ENCODE measurements around the gene BACH2. TPM values are rescaled to one million over a fixed set of nuclear protein-coding genes. Genes with fewer than 3 reads are reported as not detected.

The BACH2 gene
- polyA plus RNA-seq, 6 donors from 2014 or later, result 31.0 to 130 (median 78.4) TPM

- no peak overlapping the region for H3K27ac Mint-ChIP-seq
- ATAC-seq (ENCODE audit: low read depth in 2 of 2) (no peak), DNase-seq (no peak)
- H3K27me3 Mint-ChIP-seq, result no peaks in the 10 kb centered on the region
- peaks cover 7 to 11% (median 10%) of the 10 kb centered on the region in 3 donors for H3K4me1 Mint-ChIP-seq
- no peaks in the 10 kb centered on the region for H3K9me3 Mint-ChIP-seq
- H3K4me3 Mint-ChIP-seq, result peak overlapping the region in 1 of 8 donors; percentile 35
- peaks cover 11 to 21% of the 10 kb centered on the region in 2 donors for H3K36me3 Mint-ChIP-seq
Measured at GRCh38 chr6:90003941-90004340, 292.7 kb downstream of the BACH2 start.

GRCh38 chr6:90003069-90003795, 293.4 kb downstream of the BACH2 start:
- no peak overlapping the region for H3K4me3 Mint-ChIP-seq
- no peaks in the 10 kb centered on the region for H3K27me3 Mint-ChIP-seq
- no peak for ATAC-seq (ENCODE audit: low read depth in 2 of 2)
- DNase-seq, result no peak
- peaks cover 7 to 16% (median 12%) of the 10 kb centered on the region in 3 donors for H3K4me1 Mint-ChIP-seq
- H3K9me3 Mint-ChIP-seq, result no peaks in the 10 kb centered on the region
- no peak overlapping the region for H3K27ac Mint-ChIP-seq
- H3K36me3 Mint-ChIP-seq, result peaks cover 6 to 14% of the 10 kb centered on the region in 2 donors

- Mint-ChIP-seq H3K27me3 (no peaks in the 10 kb centered on the region), H3K4me1 (peaks cover 22 to 36% (median 30%) of the 10 kb centered on the region in 3 donors), H3K27ac (no peak overlapping the region), H3K4me3 (no peak overlapping the region), H3K36me3 (peaks cover 13 to 33% of the 10 kb centered on the region in 2 donors), H3K9me3 (no peaks in the 10 kb centered on the region)
- DNase-seq (no peak), ATAC-seq (ENCODE audit: low read depth in 2 of 2) (no peak)
Measured at GRCh38 chr6:90000864-90001731, 295.5 kb downstream of the BACH2 start.

- Mint-ChIP-seq H3K9me3 (no peaks in the 10 kb centered on the region), H3K27me3 (no peaks in the 10 kb centered on the region), H3K4me3 (peak overlapping the region in 1 of 8 donors; percentile 6), H3K4me1 (peaks cover 22 to 33% (median 30%) of the 10 kb centered on the region in 3 donors), H3K36me3 (peaks cover 12 to 25% of the 10 kb centered on the region in 2 donors), H3K27ac (peak overlapping the region in 2 of 6 donors; percentile 40 to 46)
- ATAC-seq (ENCODE audit: low read depth in 2 of 2) (no peak), DNase-seq (no peak)
Measured at GRCh38 chr6:89999945-90000825, 296.5 kb downstream of the BACH2 start.

GRCh38 chr6:89999154-89999553, 297.5 kb downstream of the BACH2 start:
- DNase-seq (no peak), ATAC-seq (ENCODE audit: low read depth in 2 of 2) (no peak)
- Mint-ChIP-seq H3K4me1 (peaks cover 25 to 34% (median 28%) of the 10 kb centered on the region in 3 donors), H3K4me3 (no peak overlapping the region), H3K27ac (peak overlapping the region in 1 of 6 donors; percentile 75), H3K27me3 (no peaks in the 10 kb centered on the region), H3K36me3 (peaks cover 12 to 19% of the 10 kb centered on the region in 2 donors), H3K9me3 (no peaks in the 10 kb centered on the region)

- H3K36me3 Mint-ChIP-seq, result peaks cover 12 to 19% of the 10 kb centered on the region in 2 donors
- H3K4me1 Mint-ChIP-seq, result peaks cover 27 to 33% (median 31%) of the 10 kb centered on the region in 3 donors
- peak overlapping the region; percentile 39 to 85 (median 68) for H3K27ac Mint-ChIP-seq
- H3K4me3 Mint-ChIP-seq, result peak overlapping the region in 2 of 8 donors; percentile 2 to 8
- no peaks in the 10 kb centered on the region for H3K27me3 Mint-ChIP-seq
- no peak for ATAC-seq (ENCODE audit: low read depth in 2 of 2)
- no peak for DNase-seq
- H3K9me3 Mint-ChIP-seq, result no peaks in the 10 kb centered on the region
Measured at GRCh38 chr6:89997456-89998445, 298.9 kb downstream of the BACH2 start.

GRCh38 chr6:89993411-89993810, 303.2 kb downstream of the BACH2 start:
- DNase-seq (no peak), ATAC-seq (ENCODE audit: low read depth in 2 of 2) (no peak)
- Mint-ChIP-seq H3K9me3 (no peaks in the 10 kb centered on the region), H3K4me1 (peaks cover 45 to 59% (median 59%) of the 10 kb centered on the region in 3 donors), H3K27me3 (no peaks in the 10 kb centered on the region), H3K36me3 (peaks cover 12 to 19% of the 10 kb centered on the region in 2 donors), H3K4me3 (no peak overlapping the region), H3K27ac (peak overlapping the region in 5 of 6 donors; percentile 47 to 76 (median 74))

- H3K27ac Mint-ChIP-seq, result peak overlapping the region in 4 of 6 donors; percentile 64 to 76 (median 70)
- peaks cover 39 to 61% (median 57%) of the 10 kb centered on the region in 3 donors for H3K4me1 Mint-ChIP-seq
- peaks cover 12 to 18% of the 10 kb centered on the region in 2 donors for H3K36me3 Mint-ChIP-seq
- ATAC-seq (ENCODE audit: low read depth in 2 of 2) (no peak), DNase-seq (no peak)
- H3K9me3 Mint-ChIP-seq, result no peaks in the 10 kb centered on the region
- H3K4me3 Mint-ChIP-seq, result no peak overlapping the region
- no peaks in the 10 kb centered on the region for H3K27me3 Mint-ChIP-seq
Measured at GRCh38 chr6:89992818-89993217, 303.8 kb downstream of the BACH2 start.

- DNase-seq, result no peak
- no peaks in the 10 kb centered on the region for H3K27me3 Mint-ChIP-seq
- H3K9me3 Mint-ChIP-seq, result no peaks in the 10 kb centered on the region
- peaks cover 0 to 13% of the 10 kb centered on the region in 2 donors for H3K36me3 Mint-ChIP-seq
- peaks cover 37 to 57% (median 48%) of the 10 kb centered on the region in 3 donors for H3K4me1 Mint-ChIP-seq
- H3K27ac Mint-ChIP-seq, result peak overlapping the region in 4 of 6 donors; percentile 28 to 72 (median 58)
- ATAC-seq (ENCODE audit: low read depth in 2 of 2), result no peak
- H3K4me3 Mint-ChIP-seq, result peak overlapping the region in 2 of 8 donors; percentile 22 to 37
Measured at GRCh38 chr6:89989742-89990141, 306.9 kb downstream of the BACH2 start.

- no peak for DNase-seq
- Mint-ChIP-seq H3K27ac (peak overlapping the region in 3 of 6 donors; percentile 50 to 88 (median 79)), H3K4me1 (peaks cover 35 to 58% (median 44%) of the 10 kb centered on the region in 3 donors), H3K9me3 (no peaks in the 10 kb centered on the region), H3K27me3 (no peaks in the 10 kb centered on the region), H3K36me3 (peaks cover 0 to 18% of the 10 kb centered on the region in 2 donors), H3K4me3 (no peak overlapping the region)
- ATAC-seq (ENCODE audit: low read depth in 2 of 2), result no peak
Measured at GRCh38 chr6:89987830-89988229, 308.8 kb downstream of the BACH2 start.

GRCh38 chr6:89987140-89987539, 309.5 kb downstream of the BACH2 start:
- ATAC-seq (ENCODE audit: low read depth in 2 of 2) (no peak), DNase-seq (no peak)
- H3K27ac Mint-ChIP-seq, result peak overlapping the region in 3 of 6 donors; percentile 50 to 88 (median 70)
- no peaks in the 10 kb centered on the region for H3K27me3 Mint-ChIP-seq
- peaks cover 38 to 55% (median 45%) of the 10 kb centered on the region in 3 donors for H3K4me1 Mint-ChIP-seq
- H3K36me3 Mint-ChIP-seq, result peaks cover 2 to 21% of the 10 kb centered on the region in 2 donors
- no peaks in the 10 kb centered on the region for H3K9me3 Mint-ChIP-seq
- H3K4me3 Mint-ChIP-seq, result no peak overlapping the region

GRCh38 chr6:89986650-89987074, 310.0 kb downstream of the BACH2 start:
- H3K4me1 Mint-ChIP-seq, result peaks cover 42 to 59% (median 44%) of the 10 kb centered on the region in 3 donors
- DNase-seq, result no peak
- H3K36me3 Mint-ChIP-seq, result peaks cover 7 to 21% of the 10 kb centered on the region in 2 donors
- no peaks in the 10 kb centered on the region for H3K27me3 Mint-ChIP-seq
- H3K4me3 Mint-ChIP-seq, result no peak overlapping the region
- no peaks in the 10 kb centered on the region for H3K9me3 Mint-ChIP-seq
- no peak for ATAC-seq (ENCODE audit: low read depth in 2 of 2)
- peak overlapping the region in 4 of 6 donors; percentile 33 to 88 (median 56) for H3K27ac Mint-ChIP-seq
